ENCODE data around the gene FAM170A.

FAM170A gene

GRCh38 chr5:119629339-119629738 is at the start of gene FAM170A:
FAM170A (plus strand) TSS chr5:119629558; CDS start chr5:119629769, 211 bp downstream.
- H3K9ac ChIP-seq (ENCODE audit: low read depth, low read length) = no peak within 1 kb of the TSS
- H3K27ac ChIP-seq (ENCODE audit: low read length) = no peak within 1 kb of the TSS
- H3K4me1 ChIP-seq (ENCODE audit: insufficient read depth, low read length) = no peaks in the 10 kb centered on the region
- H3K4me3 ChIP-seq (ENCODE audit: low read length) = no peak within 1 kb of the TSS
- H3K27me3 ChIP-seq (ENCODE audit: insufficient read depth, low read length) = no peaks in the 10 kb centered on the region
- H3K9me3 ChIP-seq (ENCODE audit: insufficient read depth, low read depth, low read length) = no peaks in the 10 kb centered on the region
- H3K36me3 ChIP-seq (ENCODE audit: insufficient read depth, low read depth, low read length) = no peaks in the 10 kb centered on the region

- no peaks in the 10 kb centered on the region for H3K27me3 ChIP-seq (ENCODE audit: insufficient read depth, low read length)
- no peaks in the 10 kb centered on the region for H3K9me3 ChIP-seq (ENCODE audit: insufficient read depth, low read depth, low read length)
- H3K36me3 ChIP-seq (ENCODE audit: insufficient read depth, low read depth, low read length) = no peaks in the 10 kb centered on the region
- no peak overlapping the region for H3K9ac ChIP-seq (ENCODE audit: low read depth, low read length)
- H3K4me1 ChIP-seq (ENCODE audit: insufficient read depth, low read length) = peaks cover 9% of the 10 kb centered on the region; the same call in 1 of the 2 replicates
- no peak overlapping the region for H3K27ac ChIP-seq (ENCODE audit: low read length)
- no peak overlapping the region for H3K4me3 ChIP-seq (ENCODE audit: low read length)
These were observed 46.4 kb upstream of the FAM170A start for GRCh38 chr5:119582987-119583386.

GRCh38 chr5:119583684-119584083 is 45.7 kb upstream of the FAM170A start:
- Histone ChIP-seq H3K9me3 (ENCODE audit: insufficient read depth, low read depth, low read length) (0 out of 2 replicates have a peak, but pooled peaks cover 4% of the 10 kb centered on the region), H3K36me3 (ENCODE audit: insufficient read depth, low read depth, low read length) (no peaks in the 10 kb centered on the region), H3K27me3 (ENCODE audit: insufficient read depth, low read length) (no peaks in the 10 kb centered on the region), H3K4me3 (ENCODE audit: low read length) (no peak overlapping the region), H3K4me1 (ENCODE audit: insufficient read depth, low read length) (peaks cover 9% of the 10 kb centered on the region; the same call in 1 of the 2 replicates), H3K27ac (ENCODE audit: low read length) (no peak overlapping the region), H3K9ac (ENCODE audit: low read depth, low read length) (no peak overlapping the region)

- Histone ChIP-seq H3K9me3 (ENCODE audit: insufficient read depth, low read depth, low read length) (peaks cover 9% of the 10 kb centered on the region; the same call in 1 of the 2 replicates), H3K4me1 (ENCODE audit: insufficient read depth, low read length) (no peaks in the 10 kb centered on the region), H3K36me3 (ENCODE audit: insufficient read depth, low read depth, low read length) (no peaks in the 10 kb centered on the region), H3K9ac (ENCODE audit: low read depth, low read length) (no peak overlapping the region), H3K27ac (ENCODE audit: low read length) (no peak overlapping the region), H3K27me3 (ENCODE audit: insufficient read depth, low read length) (no peaks in the 10 kb centered on the region), H3K4me3 (ENCODE audit: low read length) (no peak overlapping the region)
These were observed 33.3 kb upstream of the FAM170A start for GRCh38 chr5:119596046-119596445.

- H3K4me3 ChIP-seq (ENCODE audit: low read length) = no peak overlapping the region
- H3K27ac ChIP-seq (ENCODE audit: low read length) = no peak overlapping the region
- H3K27me3 ChIP-seq (ENCODE audit: insufficient read depth, low read length) = no peaks in the 10 kb centered on the region
- no peaks in the 10 kb centered on the region for H3K36me3 ChIP-seq (ENCODE audit: insufficient read depth, low read depth, low read length)
- no peak overlapping the region for H3K9ac ChIP-seq (ENCODE audit: low read depth, low read length)
- H3K4me1 ChIP-seq (ENCODE audit: insufficient read depth, low read length) = no peaks in the 10 kb centered on the region
- peaks cover 9% of the 10 kb centered on the region; the same call in 1 of the 2 replicates for H3K9me3 ChIP-seq (ENCODE audit: insufficient read depth, low read depth, low read length)
These were observed 31.5 kb upstream of the FAM170A start for GRCh38 chr5:119597728-119598298.

GRCh38 chr5:119613937-119614336 is 15.4 kb upstream of the FAM170A start:
- no peaks in the 10 kb centered on the region for H3K9me3 ChIP-seq (ENCODE audit: insufficient read depth, low read depth, low read length)
- H3K4me3 ChIP-seq (ENCODE audit: low read length) = no peak overlapping the region
- H3K36me3 ChIP-seq (ENCODE audit: insufficient read depth, low read depth, low read length) = no peaks in the 10 kb centered on the region
- H3K4me1 ChIP-seq (ENCODE audit: insufficient read depth, low read length) = 0 out of 2 replicates have a peak, but pooled peaks cover 6% of the 10 kb centered on the region
- H3K9ac ChIP-seq (ENCODE audit: low read depth, low read length) = no peak overlapping the region
- H3K27me3 ChIP-seq (ENCODE audit: insufficient read depth, low read length) = no peaks in the 10 kb centered on the region
- H3K27ac ChIP-seq (ENCODE audit: low read length) = no peak overlapping the region

- Histone ChIP-seq H3K36me3 (ENCODE audit: insufficient read depth, low read depth, low read length) (no peaks in the 10 kb centered on the region), H3K9ac (ENCODE audit: low read depth, low read length) (no peak overlapping the region), H3K9me3 (ENCODE audit: insufficient read depth, low read depth, low read length) (no peaks in the 10 kb centered on the region), H3K27ac (ENCODE audit: low read length) (no peak overlapping the region), H3K4me1 (ENCODE audit: insufficient read depth, low read length) (0 out of 2 replicates have a peak, but pooled peaks cover 5% of the 10 kb centered on the region), H3K4me3 (ENCODE audit: low read length) (no peak overlapping the region), H3K27me3 (ENCODE audit: insufficient read depth, low read length) (no peaks in the 10 kb centered on the region)
These were observed 14.5 kb upstream of the FAM170A start for GRCh38 chr5:119614838-119615237.

- no peak overlapping the region for H3K9ac ChIP-seq (ENCODE audit: low read depth, low read length)
- H3K36me3 ChIP-seq (ENCODE audit: insufficient read depth, low read depth, low read length) = no peaks in the 10 kb centered on the region
- H3K9me3 ChIP-seq (ENCODE audit: insufficient read depth, low read depth, low read length) = no peaks in the 10 kb centered on the region
- no peak overlapping the region for H3K27ac ChIP-seq (ENCODE audit: low read length)
- no peaks in the 10 kb centered on the region for H3K27me3 ChIP-seq (ENCODE audit: insufficient read depth, low read length)
- H3K4me1 ChIP-seq (ENCODE audit: insufficient read depth, low read length) = no peaks in the 10 kb centered on the region
- no peak overlapping the region for H3K4me3 ChIP-seq (ENCODE audit: low read length)
These were observed 3.3 kb upstream of the FAM170A start for GRCh38 chr5:119626086-119626485.

GRCh38 chr5:119630752-119631440 is 1.5 kb downstream of the FAM170A start:
- no peaks in the 10 kb centered on the region for H3K36me3 ChIP-seq (ENCODE audit: insufficient read depth, low read depth, low read length)
- H3K9me3 ChIP-seq (ENCODE audit: insufficient read depth, low read depth, low read length) = no peaks in the 10 kb centered on the region
- no peaks in the 10 kb centered on the region for H3K27me3 ChIP-seq (ENCODE audit: insufficient read depth, low read length)
- no peak overlapping the region for H3K4me3 ChIP-seq (ENCODE audit: low read length)
- no peak overlapping the region for H3K27ac ChIP-seq (ENCODE audit: low read length)
- no peak overlapping the region for H3K9ac ChIP-seq (ENCODE audit: low read depth, low read length)
- no peaks in the 10 kb centered on the region for H3K4me1 ChIP-seq (ENCODE audit: insufficient read depth, low read length)

GRCh38 chr5:119631660-119632059 is 2.3 kb downstream of the FAM170A start:
- Histone ChIP-seq H3K36me3 (ENCODE audit: insufficient read depth, low read depth, low read length) (no peaks in the 10 kb centered on the region), H3K9ac (ENCODE audit: low read depth, low read length) (no peak overlapping the region), H3K27me3 (ENCODE audit: insufficient read depth, low read length) (no peaks in the 10 kb centered on the region), H3K4me3 (ENCODE audit: low read length) (no peak overlapping the region), H3K27ac (ENCODE audit: low read length) (no peak overlapping the region), H3K9me3 (ENCODE audit: insufficient read depth, low read depth, low read length) (no peaks in the 10 kb centered on the region), H3K4me1 (ENCODE audit: insufficient read depth, low read length) (no peaks in the 10 kb centered on the region)

GRCh38 chr5:119651486-119651885 is 22.1 kb downstream of the FAM170A start:
- Histone ChIP-seq H3K27me3 (ENCODE audit: insufficient read depth, low read length) (no peaks in the 10 kb centered on the region), H3K36me3 (ENCODE audit: insufficient read depth, low read depth, low read length) (no peaks in the 10 kb centered on the region), H3K4me1 (ENCODE audit: insufficient read depth, low read length) (no peaks in the 10 kb centered on the region), H3K4me3 (ENCODE audit: low read length) (no peak overlapping the region), H3K27ac (ENCODE audit: low read length) (no peak overlapping the region), H3K9ac (ENCODE audit: low read depth, low read length) (no peak overlapping the region), H3K9me3 (ENCODE audit: insufficient read depth, low read depth, low read length) (no peaks in the 10 kb centered on the region)

- Histone ChIP-seq H3K4me3 (ENCODE audit: low read length) (no peak overlapping the region), H3K9ac (ENCODE audit: low read depth, low read length) (no peak overlapping the region), H3K9me3 (ENCODE audit: insufficient read depth, low read depth, low read length) (no peaks in the 10 kb centered on the region)
These were observed 25.7 kb downstream of the FAM170A start for GRCh38 chr5:119655061-119655460.

More at GRCh38 chr5:119655061-119655460, 25.7 kb downstream of the FAM170A start:
- Histone ChIP-seq H3K27me3 (ENCODE audit: insufficient read depth, low read length) (no peaks in the 10 kb centered on the region), H3K36me3 (ENCODE audit: insufficient read depth, low read depth, low read length) (no peaks in the 10 kb centered on the region), H3K27ac (ENCODE audit: low read length) (no peak overlapping the region), H3K4me1 (ENCODE audit: insufficient read depth, low read length) (no peaks in the 10 kb centered on the region)
